K562 (cell line): Measurements from ENCODE around the gene ABCD3. TPM values are rescaled to one million over a fixed set of nuclear protein-coding genes. Genes with fewer than 3 reads are reported as not detected.

Experiments
- ATAC-seq: fragments of 200-7000 bp; cut with Tn5 transposase; 3 replicates; pipeline ENCODE4 v1.9.1; 2020; ENCODE audit warnings: moderate library complexity
- BruUV-seq: library from RNA; stranded (reverse); fragments of 400-500 nt; replicated peaks from 2 replicates; lab custom pipeline; 2021; lab: Mats Ljungman, UMichigan
- CTCF ChIA-PET: fragments of 300-600 bp; formaldehyde crosslinking; extraction: SDS; loops from one replicate; lab custom pipeline; 2021; ENCODE audit warnings: low intra/inter-chr PET ratio; lab: Yijun Ruan, JAX
- POLR2A ChIA-PET: fragments of 300-600, 350-650 bp; sonication (Branson Sonifier 250); formaldehyde crosslinking; extraction: SDS; loops from one replicate; lab custom pipeline; 2021; ENCODE audit warnings: antibody characterized with exemption, inconsistent platforms; lab: Yijun Ruan, JAX
- DNase-seq, 4 experiments: peaks; one replicate each; pipeline versions ENCODE4 v3.0.0 to v3.0.0-alpha.2; 2011 to 2018; ENCODE audit warnings: low spot score in 3 of 4, mixed read lengths in 3 of 4; ENCODE audit errors: extremely low read depth in 1 of 4
- FAIRE-seq: peaks from 2 replicates; lab custom pipeline; 2011; peaks lifted over from hg19 to GRCh38; lab: Jason Lieb, UNC
- H2AFZ ChIP-seq: 2 replicates; pipeline ENCODE4 v1.6.0; 2011; ENCODE audit warnings: low read depth, low read length, control low read depth, inconsistent platforms
- H3K27ac ChIP-seq: fragments of 200-600 bp; 3 replicates; pipeline ENCODE4 v1.8.0; 2011; ENCODE audit warnings: low read depth, mild to moderate bottlenecking, control low read depth, inconsistent platforms, low read length, moderate library complexity, mixed read lengths; ENCODE audit errors: extremely low read depth
- H3K27me3 ChIP-seq, 2 experiments: fragments of 300-600 bp in 1 of 2; 2 replicates in 1 of 2; 3 replicates in 1 of 2; pipeline versions ENCODE4 v1.6.0 to v1.8.0; 2011; ENCODE audit warnings: inconsistent platforms in 2 of 2, low read length in 2 of 2, mild to moderate bottlenecking in 1 of 2, mixed read lengths in 1 of 2, moderate library complexity in 1 of 2; ENCODE audit not compliant: control insufficient read depth in 2 of 2, insufficient read depth in 2 of 2
- H3K36me3 ChIP-seq: fragments of 300-600 bp; 3 replicates; pipeline ENCODE4 v1.8.0; 2011; ENCODE audit warnings: mild to moderate bottlenecking, low read length, inconsistent platforms; ENCODE audit not compliant: control insufficient read depth, insufficient read depth
- H3K4me1 ChIP-seq, 2 experiments: fragments of 200-600 bp in 1 of 2; replicated peaks in 1 of 2; 2 replicates in 1 of 2; 3 replicates in 1 of 2; pipeline versions ENCODE4 v1.5.1 to v1.8.0; 2011; ENCODE audit warnings: inconsistent platforms in 2 of 2, low read length in 2 of 2, mild to moderate bottlenecking in 1 of 2, mixed read lengths in 1 of 2, moderate library complexity in 1 of 2; ENCODE audit not compliant: control insufficient read depth in 2 of 2, insufficient read depth in 2 of 2
- H3K4me2 ChIP-seq: 2 replicates; pipeline ENCODE4 v1.6.1; 2011; ENCODE audit warnings: low read length, control low read depth, inconsistent platforms, mixed read lengths; ENCODE audit not compliant: insufficient read depth
- H3K4me3 ChIP-seq: fragments of 200-600 bp; sonication (generic), shearing (Covaris generic); 2 replicates; pipeline ENCODE4 v1.5.1; 2016; ENCODE audit warnings: control low read depth, inconsistent platforms
- H3K79me2 ChIP-seq: fragments of 200-600 bp; 3 replicates; pipeline ENCODE4 v1.8.0; 2011; ENCODE audit warnings: low read length, inconsistent platforms; ENCODE audit not compliant: control insufficient read depth, insufficient read depth
- H3K9ac ChIP-seq, 2 experiments: 2 replicates each; pipeline versions ENCODE4 v1.6.0 to v1.6.1; 2011; ENCODE audit warnings: low read depth in 2 of 2, low read length in 2 of 2, control low read depth in 1 of 2, inconsistent platforms in 1 of 2, mild to moderate bottlenecking in 1 of 2, mixed read lengths in 1 of 2; ENCODE audit not compliant: insufficient read depth in 1 of 2
- H3K9me1 ChIP-seq: one replicate; pipeline ENCODE4 v1.6.0; 2011; ENCODE audit warnings: inconsistent platforms, mild to moderate bottlenecking, low read length, moderate library complexity; ENCODE audit not compliant: control insufficient read depth, insufficient read depth
- H3K9me3 ChIP-seq: replicated peaks from 2 replicates; pipeline ENCODE4 v1.5.1; 2011; ENCODE audit warnings: low read depth, low read length, inconsistent platforms; ENCODE audit not compliant: control insufficient read depth, insufficient read depth
- H4K20me1 ChIP-seq: replicated peaks from 2 replicates; pipeline ENCODE4 v1.6.1; 2011; ENCODE audit warnings: low read length, inconsistent platforms, mixed read lengths; ENCODE audit not compliant: control insufficient read depth, insufficient read depth
- CREM ChIP-seq: IDR thresholded peaks from 2 replicates; pipeline ENCODE4 v1.6.1; 2014; ENCODE audit warnings: antibody characterized with exemption, low read depth
- DLX4 ChIP-seq: fragments of 250-450 bp; sonication (Bioruptor Pico); IDR thresholded peaks from 2 replicates; pipeline ENCODE4 v1.6.1; 2021; ENCODE audit warnings: mild to moderate bottlenecking
- FOXO4 ChIP-seq: fragments of 450-650 bp; formaldehyde crosslinking; IDR thresholded peaks from 2 replicates; pipeline ENCODE4 v1.4.0; 2020; ENCODE audit warnings: mild to moderate bottlenecking, moderate library complexity
- HIVEP1 ChIP-seq: fragments of 250-450 bp; sonication (Bioruptor Pico); IDR thresholded peaks from 2 replicates; pipeline ENCODE4 v1.4.0; 2020; ENCODE audit warnings: mild to moderate bottlenecking
- NR4A1 ChIP-seq, 2 experiments: fragments of 250-450 bp in 1 of 2; fragments of 450-650 bp in 1 of 2; sonication (Bioruptor Pico) in 1 of 2; IDR thresholded peaks; 2 replicates each; pipeline versions ENCODE4 v1.4.0 to v1.6.1; 2016 to 2020; ENCODE audit warnings: mild to moderate bottlenecking in 2 of 2, missing compliant biosample characterization in 1 of 2, missing genetic modification characterization in 1 of 2, moderate library complexity in 1 of 2
- POU5F1 ChIP-seq: fragments of 150-350 bp; IDR thresholded peaks from 2 replicates; pipeline ENCODE4 v1.6.1; 2014; ENCODE audit warnings: borderline replicate concordance, low read length, low read depth, mild to moderate bottlenecking; ENCODE audit not compliant: partially characterized antibody
- ZFP1 ChIP-seq: fragments of 450-650 bp; formaldehyde crosslinking; IDR thresholded peaks from 2 replicates; pipeline ENCODE4 v1.4.0; 2020; ENCODE audit warnings: mild to moderate bottlenecking, mixed read lengths
- ZNF143 ChIP-seq: sonication (generic); formaldehyde crosslinking; IDR thresholded peaks from 2 replicates; pipeline ENCODE4 v1.9.0; 2022; ENCODE audit warnings: mild to moderate bottlenecking, missing genetic modification reagents
- WGBS: fragments of 100-300 bp; shearing (Covaris generic); methylation state at CpG from one replicate; pipeline ENCODE4 v1.1.6; 2016; ENCODE audit warnings: low coverage, mixed read lengths; ENCODE audit not compliant: insufficient coverage; ENCODE audit errors: missing lambda C conversion rate; 5-methylcytosine and 5-hydroxymethylcytosine counted together
- in situ Hi-C: fragments of 300-500 bp; cut with MboI; formaldehyde crosslinking; loops from 4 replicates; pipeline ENCODE4 v1.15.0; 2018; ENCODE audit warnings: inconsistent platforms, mixed read lengths
- intact Hi-C: fragments of 100-400 bp; cut with micrococcal nuclease; formaldehyde crosslinking; loops from 2 replicates; pipeline ENCODE4 v1.14.2; 2022
- polyA plus RNA-seq, 8 experiments: library from polyadenylated mRNA; depleted of rRNA in 4 of 8; stranded (reverse) in 5 of 8; unstranded in 3 of 8; fragments of >200 nt; fragmentation: Nextera tagmentation in 2 of 8; fragmentation: Illumina TruSeq in 1 of 8; extraction: Ambion mirVana in 2 of 8; extraction: Trizol in 1 of 8; gene quantifications; 2 replicates each; pipeline versions ENCODE4 v1.2.1 to v1.2.3, GENCODE V29; 2011 to 2014; ENCODE audit warnings: inconsistent platforms in 1 of 8, missing spikeins in 1 of 8
- total RNA-seq, 7 experiments: library from RNA; depleted of rRNA in 6 of 7; stranded (reverse); fragments of >200 nt in 6 of 7; fragmentation: Illumina TruSeq in 2 of 7; extraction: Trizol in 2 of 7; gene quantifications; 2 replicates each; pipeline versions ENCODE4 v1.2.1 to v1.2.3, GENCODE V29; 2011 to 2021; ENCODE audit warnings: low replicate concordance in 1 of 7

ABCD3 gene
- total and polyA plus RNA-seq, 9 of the 15 experiments (the other 6 are each of a cell fraction or from before 2014, with no cell fraction given), result 11.0 to 30.7 (median 15.5) TPM

- FAIRE-seq (no peak), DNase-seq (no peak), ATAC-seq (no peak)
- Histone ChIP-seq H3K4me2 (no peak overlapping the region), H4K20me1 (no peaks in the 10 kb centered on the region), H2AFZ (no peak overlapping the region), H3K4me1 (no peaks in the 10 kb centered on the region), H3K4me3 (no peak overlapping the region), H3K36me3 (no peaks in the 10 kb centered on the region), H3K27ac (no peak overlapping the region), H3K27me3 (no peaks in the 10 kb centered on the region), H3K79me2 (no peaks in the 10 kb centered on the region), H3K9me3 (no peaks in the 10 kb centered on the region), H3K9ac (no peak overlapping the region), H3K9me1 (no peaks in the 10 kb centered on the region)
- in situ Hi-C loops (no loop called here), intact Hi-C loops (loop anchor here (10.0 kb wide), 1 partner anchor 525 kb away; no protein-coding TSS in a partner anchor)
- ChIA-PET CTCF (no interaction called here), POLR2A (no interaction called here)
- WGBS, result 7% methylated on average over 2 of the region's 2 CpGs
- BruUV-seq, result no TSS peak
- no peak for TF ChIP-seq FOXO4 (CRISPR knock-in tag)
- TF ChIP-seq DLX4 (CRISPR knock-in tag), result no peak
- no peak for TF ChIP-seq ZFP1 (CRISPR knock-in tag)
- TF ChIP-seq NR4A1 (CRISPR knock-in tag; IDR thresholded peaks at IDR 0.05), result no peak
- no peak for TF ChIP-seq NR4A1 (tag; IDR thresholded peaks at IDR 0.05)
- no peak for TF ChIP-seq HIVEP1 (CRISPR knock-in tag)
- TF ChIP-seq ZNF143 (CRISPR knock-in tag), result no peak
- TF ChIP-seq POU5F1, result no peak
- no peak for TF ChIP-seq CREM
Measured at GRCh38 chr1:94519351-94519750, 101.2 kb downstream of the ABCD3 start.
